Hepatic stellate cell (primary cell): Measurements from ENCODE around the gene DNAH14.
"Not testable (repeated sequence)": the region's sequence is repeated elsewhere in the genome, so short reads cannot be mapped to it uniquely, and the experiment has no call there.

ENCODE experiments used
- DNase-seq: peaks from one replicate; pipeline ENCODE4 v3.0.0; 2011; ENCODE audit warnings: low spot score

The DNAH14 gene

DNA sequence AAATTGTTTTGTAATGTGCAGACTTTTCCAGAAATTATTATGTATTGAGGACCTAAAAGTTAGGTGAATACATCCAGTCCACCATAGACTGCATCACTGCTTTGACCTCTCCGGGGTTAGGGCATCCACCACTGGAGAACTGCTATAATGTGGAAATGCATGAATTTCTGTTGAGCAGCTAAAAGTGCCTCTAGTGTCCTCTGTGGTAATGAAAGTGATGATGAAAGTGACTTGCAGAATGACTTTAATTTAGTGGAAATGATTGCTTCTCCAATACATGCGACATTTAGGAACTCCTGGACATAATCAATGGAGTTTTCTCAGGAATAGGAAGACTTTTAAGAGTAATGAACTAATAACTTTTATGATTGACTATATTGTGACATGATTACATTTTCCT lies 327.6 kb downstream of the DNAH14 start:
- DNase-seq, result no peak

GRCh38 chr1:225258811-225259210 lies 329.3 kb downstream of the DNAH14 start:
- DNase-seq, result no peak

GRCh38 chr1:225259542-225259941 lies 330.1 kb downstream of the DNAH14 start:
- DNase-seq, result no peak

GRCh38 chr1:225260319-225260718 lies 330.8 kb downstream of the DNAH14 start:
- DNase-seq, result no peak

DNA sequence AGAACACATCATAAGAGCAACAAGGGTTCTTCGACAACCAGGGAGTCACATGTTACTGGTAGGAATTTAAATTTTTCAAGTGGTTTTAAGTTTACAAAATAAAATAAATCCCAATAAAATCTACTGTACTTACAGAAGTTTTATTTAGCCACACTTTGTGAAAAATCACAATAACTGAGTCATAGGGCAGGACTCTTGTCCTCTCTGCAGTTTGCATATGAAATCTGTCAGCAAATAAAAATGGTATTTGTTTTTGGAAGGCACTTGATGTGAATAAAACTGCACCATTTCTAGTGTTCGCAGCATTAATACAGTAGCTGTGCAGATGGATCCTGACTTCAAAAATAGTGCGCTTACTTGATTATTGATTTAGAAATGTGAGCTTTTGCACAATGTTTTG lies 348.0 kb downstream of the DNAH14 start:
- DNase-seq, result no peak

GRCh38 chr1:225280563-225280962 lies 351.1 kb downstream of the DNAH14 start:
- no peak for DNase-seq

GRCh38 chr1:225290244-225290643 lies 360.8 kb downstream of the DNAH14 start:
- no peak for DNase-seq

DNA sequence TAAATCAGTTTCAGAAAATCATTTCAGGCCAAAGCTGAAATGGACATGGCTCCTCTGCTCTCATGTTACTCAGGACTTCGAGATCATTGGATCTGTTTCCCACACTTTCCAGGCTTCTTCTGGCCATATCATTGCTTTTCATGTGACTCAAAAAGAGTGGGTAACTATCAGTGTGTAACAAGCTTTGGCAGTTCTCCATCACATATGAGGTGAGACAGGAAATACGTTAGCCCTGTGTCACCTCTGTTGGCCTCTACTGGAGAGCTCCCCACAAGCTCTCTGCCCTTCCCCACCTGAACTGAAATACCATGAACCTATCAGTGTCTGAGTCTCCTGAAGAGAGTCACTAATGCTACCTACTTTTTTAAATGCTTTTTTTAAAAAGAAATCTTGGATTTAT lies 370.1 kb downstream of the DNAH14 start:
- DNase-seq, result no peak

DNA sequence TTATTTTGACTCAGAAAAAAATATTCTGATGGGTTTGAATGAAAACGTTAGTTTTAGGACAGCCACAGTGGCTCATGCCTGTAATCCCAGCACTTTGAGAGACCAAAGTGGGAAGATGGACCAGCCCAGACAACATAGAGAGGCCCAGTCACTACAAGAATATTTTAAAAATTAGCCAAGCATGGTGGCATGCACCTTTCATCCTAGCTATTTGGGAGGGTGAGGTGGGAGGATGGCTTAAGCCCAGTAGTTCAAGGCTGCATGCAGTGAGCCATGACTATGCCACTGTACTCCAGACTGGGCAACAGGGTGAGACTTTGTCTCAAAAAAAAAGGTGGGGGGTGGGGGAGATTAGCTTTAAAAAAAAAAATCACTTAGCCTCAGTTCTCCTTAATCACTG lies 370.9 kb downstream of the DNAH14 start:
- DNase-seq, result no peak

GRCh38 chr1:225304996-225305395 lies 375.5 kb downstream of the DNAH14 start:
- no peak for DNase-seq

DNA sequence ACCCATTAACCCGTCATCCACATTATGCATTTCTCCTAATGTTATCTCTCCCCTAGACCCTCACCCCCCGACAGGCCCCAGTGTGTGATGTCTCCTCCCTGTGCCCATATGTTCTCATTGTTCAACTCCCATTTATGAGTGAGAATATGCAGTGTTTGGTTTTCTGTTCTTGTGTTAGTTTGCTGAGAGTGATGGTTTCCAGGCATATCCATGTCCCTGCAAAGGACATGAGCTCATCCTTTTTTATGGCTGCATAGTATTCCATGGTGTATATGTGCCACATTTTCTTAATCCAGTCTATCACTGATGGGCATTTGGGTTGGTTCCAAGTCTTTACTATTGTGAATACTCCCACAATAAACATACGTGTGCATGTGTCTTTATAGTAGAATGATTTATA lies 381.1 kb downstream of the DNAH14 start:
- not testable (repeated sequence) for DNase-seq

DNA sequence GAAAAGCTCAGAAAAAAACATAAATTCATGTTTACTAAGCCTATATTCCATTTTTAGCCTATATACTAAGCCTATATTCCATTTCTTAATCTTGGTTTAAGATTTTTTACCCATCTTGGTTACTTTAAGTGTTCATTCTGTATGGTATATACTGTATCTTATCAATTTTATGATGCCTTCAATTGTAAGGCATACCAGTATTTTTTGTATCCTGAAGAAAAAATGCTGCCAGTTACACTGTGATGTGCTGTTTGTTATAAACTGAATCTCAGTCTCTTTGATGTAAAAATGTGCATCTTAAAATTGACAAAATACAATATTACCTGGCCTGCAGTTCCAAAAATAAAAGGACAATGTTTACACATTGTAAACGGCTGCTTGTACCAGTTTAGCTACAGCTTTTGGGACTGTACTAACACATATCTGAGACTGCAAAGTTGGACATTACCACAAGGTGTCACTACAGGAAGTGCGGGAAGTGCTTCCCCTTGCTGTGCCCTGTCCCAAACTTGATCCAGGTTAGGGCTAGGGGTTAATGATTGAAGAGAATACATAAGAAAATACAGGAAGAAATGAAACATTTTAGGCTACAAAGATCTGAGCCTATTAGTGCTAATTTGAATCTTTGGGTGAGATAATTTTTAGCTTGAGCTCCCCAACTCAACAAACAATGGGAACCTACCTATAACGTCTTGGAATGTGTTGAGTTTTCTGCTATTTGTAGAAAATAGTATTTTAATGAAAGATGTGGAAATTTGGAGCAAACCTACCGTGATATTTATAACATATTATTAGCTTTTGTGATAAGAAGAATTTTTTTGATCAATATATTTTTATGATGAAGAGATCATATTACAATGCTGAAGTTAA lies 389.5 kb downstream of the DNAH14 start:
- peak; percentile 9 for DNase-seq

DNA sequence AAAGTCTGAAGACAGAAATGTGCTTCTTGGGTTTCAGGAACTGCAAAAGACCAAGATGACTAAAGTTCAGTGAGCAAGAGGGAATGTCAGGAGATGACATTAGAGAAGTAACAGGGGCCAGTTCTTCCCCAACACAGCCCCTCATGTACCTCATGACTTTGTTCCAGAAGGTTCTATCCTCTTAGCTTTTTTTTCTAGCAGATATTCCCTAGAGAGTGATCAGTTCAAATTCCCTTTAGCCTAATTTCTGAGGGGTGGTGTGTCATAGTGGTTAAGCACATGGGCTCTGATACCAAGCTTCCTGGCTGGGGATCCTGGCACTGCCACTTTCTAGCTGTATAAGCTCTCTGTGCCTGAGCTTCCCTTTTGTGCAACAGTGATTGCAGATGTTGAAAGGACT lies 390.4 kb downstream of the DNAH14 start:
- no peak for DNase-seq

DNA sequence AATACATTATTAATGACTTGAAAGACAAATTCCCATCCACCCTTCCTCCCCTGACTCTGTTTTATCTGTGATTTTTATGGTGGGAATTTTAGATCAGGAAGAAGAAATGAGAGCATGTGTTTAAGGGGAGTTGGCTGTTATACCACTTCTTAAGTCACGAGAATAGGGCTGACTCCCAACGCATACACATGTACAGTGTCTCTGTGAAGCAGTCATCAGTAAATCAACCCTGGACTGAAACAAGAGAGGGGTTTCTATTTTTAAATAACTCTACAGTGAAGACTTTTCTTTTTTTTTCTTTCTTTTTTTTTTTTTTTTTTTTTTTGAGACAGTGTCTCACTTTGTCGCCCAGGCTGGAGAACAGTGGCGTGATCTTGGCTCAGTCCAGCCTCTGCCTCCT lies 392.3 kb downstream of the DNAH14 start:
- DNase-seq, result no peak

GRCh38 chr1:225329041-225329440 lies 399.6 kb downstream of the DNAH14 start:
- no peak for DNase-seq

DNA sequence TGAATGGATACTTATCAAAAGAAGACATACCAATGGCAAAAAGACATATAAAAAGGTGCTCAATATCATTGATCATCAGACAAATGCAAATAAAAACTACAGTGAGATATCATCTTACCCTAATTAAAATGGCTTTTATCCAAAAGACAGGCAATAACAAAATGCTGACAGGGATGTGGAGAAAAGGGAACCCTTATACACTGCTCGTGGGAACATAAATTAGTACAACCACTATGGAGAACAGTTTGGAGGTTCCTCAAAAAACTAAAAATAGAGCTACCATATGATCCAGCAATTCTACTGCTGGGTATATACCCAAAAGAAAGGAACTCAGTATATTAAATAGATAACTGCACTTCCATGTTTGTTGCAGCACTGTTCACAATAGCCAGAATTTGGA lies 400.5 kb downstream of the DNAH14 start:
- DNase-seq, result not testable (repeated sequence)

- no peak for DNase-seq
These were observed 403.2 kb downstream of the DNAH14 start for GRCh38 chr1:225332686-225333085.

GRCh38 chr1:225335098-225335778 lies 405.8 kb downstream of the DNAH14 start:
- DNase-seq, result not testable (repeated sequence)

- no peak for DNase-seq
These were observed 409.1 kb downstream of the DNAH14 start for GRCh38 chr1:225338545-225338944.

GRCh38 chr1:225341642-225342041 lies 412.2 kb downstream of the DNAH14 start:
- DNase-seq, result no peak

DNA sequence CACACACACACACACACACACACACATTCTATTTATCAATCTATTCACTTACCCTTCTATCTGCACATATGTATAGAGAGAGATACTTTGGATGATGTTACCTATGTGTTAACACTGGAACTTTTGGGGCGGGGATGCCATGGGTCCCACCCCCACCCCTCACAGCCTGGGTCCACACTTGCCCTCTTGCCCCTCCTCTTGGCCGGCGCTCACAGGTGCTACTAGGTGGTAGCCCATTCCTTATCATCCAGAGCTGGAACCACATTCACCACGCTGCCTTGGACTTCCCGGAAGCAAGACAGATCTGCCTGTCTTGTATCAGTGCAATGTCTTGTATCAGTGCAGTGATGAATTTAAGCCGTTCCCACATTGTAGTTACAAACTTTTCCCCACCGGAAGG lies 413.2 kb downstream of the DNAH14 start:
- no peak for DNase-seq

DNA sequence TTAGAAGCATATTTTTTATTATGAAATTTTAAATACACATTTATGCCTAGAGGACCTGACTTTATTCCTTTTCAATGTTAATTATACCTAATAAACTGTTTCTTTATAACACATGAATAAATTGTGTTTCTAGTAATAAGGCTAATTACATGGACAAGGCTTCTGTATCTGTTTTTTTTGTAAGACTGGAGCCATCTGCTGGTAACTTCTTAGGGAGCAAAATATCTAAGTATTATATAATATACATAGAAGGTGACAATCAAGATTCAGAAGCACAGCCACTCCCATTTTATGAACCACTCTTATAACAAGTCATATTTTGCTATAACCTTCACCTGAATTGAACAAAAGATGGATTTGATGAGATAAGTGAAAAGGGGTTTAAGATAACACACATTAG lies 414.1 kb downstream of the DNAH14 start:
- no peak for DNase-seq

GRCh38 chr1:225347123-225347683 lies 417.7 kb downstream of the DNAH14 start:
- DNase-seq, result no peak
